GM23338 (cell line): ENCODE data around the gene CIB4. TPM values are rescaled to one million over a fixed set of nuclear protein-coding genes. Genes with fewer than 3 reads are reported as not detected.

Source experiments
- ATAC-seq: fragments of 200-7000 bp; cut with Tn5 transposase; 3 replicates; pipeline ENCODE4 v1.9.1; 2020
- DNase-seq: peaks from one replicate; pipeline ENCODE4 v3.0.0-alpha.2; 2015; ENCODE audit warnings: low spot score
- H2AFZ ChIP-seq: fragments of 200-600 bp; sonication (generic); 2 replicates; pipeline ENCODE4 v1.8.0; 2016; ENCODE audit warnings: antibody characterized with exemption, mild to moderate bottlenecking, moderate library complexity
- H3F3A ChIP-seq: fragments of 200-600 bp; sonication (generic); replicated peaks from 2 replicates; pipeline ENCODE4 v1.8.0; 2017; ENCODE audit warnings: antibody characterized with exemption, mixed run types, low read depth
- H3K27ac ChIP-seq: fragments of 200-600 bp; sonication (generic); 2 replicates; pipeline ENCODE4 v1.6.1; 2016; ENCODE audit warnings: low read depth
- H3K27me3 ChIP-seq: fragments of 200-600 bp; sonication (generic); 2 replicates; pipeline ENCODE4 v1.8.0; 2016; ENCODE audit warnings: mild to moderate bottlenecking, mixed run types, moderate library complexity; ENCODE audit not compliant: insufficient read depth
- H3K36me3 ChIP-seq: fragments of 200-600 bp; sonication (generic); 2 replicates; pipeline ENCODE4 v1.8.0; 2016; ENCODE audit warnings: mild to moderate bottlenecking; ENCODE audit not compliant: insufficient read depth
- H3K4me1 ChIP-seq: fragments of 200-600 bp; sonication (generic); 2 replicates; pipeline ENCODE4 v1.8.0; 2016; ENCODE audit warnings: mild to moderate bottlenecking, moderate library complexity; ENCODE audit not compliant: insufficient read depth
- H3K4me2 ChIP-seq: fragments of 200-600 bp; sonication (generic); 2 replicates; pipeline ENCODE4 v1.7.1; 2017; ENCODE audit warnings: mixed run types
- H3K4me3 ChIP-seq: fragments of 200-600 bp; sonication (generic); 2 replicates; pipeline ENCODE4 v1.6.1; 2016; ENCODE audit warnings: mixed run types
- H3K79me2 ChIP-seq: fragments of 200-600 bp; sonication (generic); replicated peaks from 2 replicates; pipeline ENCODE4 v1.8.0; 2017; ENCODE audit warnings: mild to moderate bottlenecking; ENCODE audit not compliant: insufficient read depth
- H3K9me2 ChIP-seq: fragments of 200-600 bp; sonication (generic); 2 replicates; pipeline ENCODE4 v1.8.0; 2017; ENCODE audit not compliant: insufficient read depth
- H4K20me1 ChIP-seq: fragments of 200-600 bp; sonication (generic); replicated peaks from 2 replicates; pipeline ENCODE4 v1.8.0; 2017; ENCODE audit warnings: mild to moderate bottlenecking; ENCODE audit not compliant: insufficient read depth
- H3K27ac Mint-ChIP-seq: 2 replicates; pipeline ENCODE4 v1.8.0; 2020; ENCODE audit warnings: inconsistent platforms, mild to moderate bottlenecking, moderate library complexity, mixed read lengths
- H3K27me3 Mint-ChIP-seq: 3 replicates; pipeline ENCODE4 v1.8.0; 2022; ENCODE audit warnings: low read depth, mild to moderate bottlenecking, moderate library complexity, mixed read lengths, inconsistent platforms; ENCODE audit not compliant: insufficient read depth, poor library complexity
- H3K36me3 Mint-ChIP-seq: 3 replicates; pipeline ENCODE4 v1.8.0; 2021; ENCODE audit warnings: low read depth, mild to moderate bottlenecking, inconsistent platforms, moderate library complexity, mixed read lengths
- H3K4me1 Mint-ChIP-seq: 3 replicates; pipeline ENCODE4 v1.8.0; 2020; ENCODE audit warnings: mild to moderate bottlenecking, inconsistent platforms, mixed read lengths
- H3K4me3 Mint-ChIP-seq: 3 replicates; pipeline ENCODE4 v1.8.0; 2021; ENCODE audit warnings: moderate library complexity, mild to moderate bottlenecking, inconsistent platforms, mixed read lengths
- H3K9me3 Mint-ChIP-seq: 3 replicates; pipeline ENCODE4 v1.8.0; 2020; ENCODE audit warnings: moderate library complexity, mild to moderate bottlenecking, inconsistent platforms, mixed read lengths
- CREB1 ChIP-seq: fragments of 250-450 bp; sonication (Bioruptor Pico); IDR thresholded peaks from 2 replicates; pipeline ENCODE4 v1.5.0; 2020; ENCODE audit warnings: low read depth, mild to moderate bottlenecking, moderate library complexity
- CTCF ChIP-seq, 2 experiments: fragments of 200-600 bp in 1 of 2; sonication (generic) in 1 of 2; conservative IDR thresholded peaks; 2 replicates each; pipeline versions ENCODE4 v1.5.1 to v1.6.1; 2016 to 2017; ENCODE audit warnings: antibody characterized with exemption in 2 of 2, low read depth in 2 of 2, mild to moderate bottlenecking in 2 of 2, moderate library complexity in 1 of 2
- EZH2 ChIP-seq: fragments of 200-600 bp; sonication (generic); IDR thresholded peaks from one replicate; pipeline ENCODE4 v1.8.0; 2017; ENCODE audit warnings: antibody characterized with exemption, mild to moderate bottlenecking, low read depth; ENCODE audit not compliant: unreplicated experiment
- EZH2phosphoT487 ChIP-seq: fragments of 200-600 bp; sonication (generic); IDR thresholded peaks from one replicate; pipeline ENCODE4 v1.8.1; 2018; ENCODE audit warnings: antibody characterized with exemption; ENCODE audit not compliant: unreplicated experiment
- JUNB ChIP-seq: IDR thresholded peaks from one replicate; pipeline ENCODE4 v1.6.1; 2016; ENCODE audit warnings: antibody characterized with exemption; ENCODE audit not compliant: unreplicated experiment
- NANOG ChIP-seq: IDR thresholded peaks from 2 replicates; pipeline ENCODE4 v1.6.1; 2016; ENCODE audit warnings: antibody characterized with exemption, borderline replicate concordance
- POLR2AphosphoS5 ChIP-seq: IDR thresholded peaks from 2 replicates; pipeline ENCODE4 v1.6.1; 2016; ENCODE audit warnings: antibody characterized with exemption, low read depth
- STAT1 ChIP-seq: IDR thresholded peaks from one replicate; pipeline ENCODE4 v1.6.1; 2016; ENCODE audit warnings: antibody characterized with exemption; ENCODE audit not compliant: unreplicated experiment
- ZNF114 ChIP-seq: fragments of 250-450 bp; sonication (Bioruptor Pico); IDR thresholded peaks from 2 replicates; pipeline ENCODE4 v1.5.0; 2020; ENCODE audit warnings: mild to moderate bottlenecking, moderate library complexity
- ZNF331 ChIP-seq: fragments of 250-450 bp; sonication (Bioruptor Pico); IDR thresholded peaks from 2 replicates; pipeline ENCODE4 v1.5.0; 2020; ENCODE audit warnings: low read depth, mild to moderate bottlenecking, moderate library complexity
- ZNF462 ChIP-seq: fragments of 250-450 bp; sonication (Bioruptor Pico); IDR thresholded peaks from 2 replicates; pipeline ENCODE4 v1.5.0; 2020; ENCODE audit warnings: mild to moderate bottlenecking, moderate library complexity
- polyA plus RNA-seq: library from polyadenylated mRNA; unstranded; fragments of >200 nt; fragmentation: Nextera tagmentation; extraction: Ambion mirVana; gene quantifications from 2 replicates; pipeline ENCODE4 v1.2.1, GENCODE V29; 2016
- total RNA-seq: library from RNA; depleted of rRNA; stranded (reverse); fragments of >200 nt; shearing (Covaris generic); gene quantifications from 2 replicates; pipeline ENCODE4 v1.2.3, GENCODE V29; 2014
- TF ChIP-seq, protein P1 (sequence below): IDR thresholded peaks from one replicate; pipeline ENCODE4 v1.6.1; 2018; ENCODE audit warnings: antibody characterized with exemption; ENCODE audit not compliant: unreplicated experiment
- TF ChIP-seq, protein P2 (sequence below): IDR thresholded peaks from 2 replicates; pipeline ENCODE4 v1.6.1; 2016; ENCODE audit warnings: antibody characterized with exemption

CIB4 gene
- total and polyA plus RNA-seq, 2 experiments from 2014 or later, result not detected

- no peak for DNase-seq
- H3K27ac ChIP-seq, result no peak overlapping the region
- no peak overlapping the region for H3K4me3 ChIP-seq
- Mint-ChIP-seq H3K9me3 (no peaks in the 10 kb centered on the region), H3K27me3 (peaks cover 11% of the 10 kb centered on the region), H3K4me3 (no peak overlapping the region), H3K4me1 (peaks cover 27% of the 10 kb centered on the region), H3K36me3 (no peaks in the 10 kb centered on the region), H3K27ac (no peak overlapping the region)
- TF ChIP-seq, protein P1, sequence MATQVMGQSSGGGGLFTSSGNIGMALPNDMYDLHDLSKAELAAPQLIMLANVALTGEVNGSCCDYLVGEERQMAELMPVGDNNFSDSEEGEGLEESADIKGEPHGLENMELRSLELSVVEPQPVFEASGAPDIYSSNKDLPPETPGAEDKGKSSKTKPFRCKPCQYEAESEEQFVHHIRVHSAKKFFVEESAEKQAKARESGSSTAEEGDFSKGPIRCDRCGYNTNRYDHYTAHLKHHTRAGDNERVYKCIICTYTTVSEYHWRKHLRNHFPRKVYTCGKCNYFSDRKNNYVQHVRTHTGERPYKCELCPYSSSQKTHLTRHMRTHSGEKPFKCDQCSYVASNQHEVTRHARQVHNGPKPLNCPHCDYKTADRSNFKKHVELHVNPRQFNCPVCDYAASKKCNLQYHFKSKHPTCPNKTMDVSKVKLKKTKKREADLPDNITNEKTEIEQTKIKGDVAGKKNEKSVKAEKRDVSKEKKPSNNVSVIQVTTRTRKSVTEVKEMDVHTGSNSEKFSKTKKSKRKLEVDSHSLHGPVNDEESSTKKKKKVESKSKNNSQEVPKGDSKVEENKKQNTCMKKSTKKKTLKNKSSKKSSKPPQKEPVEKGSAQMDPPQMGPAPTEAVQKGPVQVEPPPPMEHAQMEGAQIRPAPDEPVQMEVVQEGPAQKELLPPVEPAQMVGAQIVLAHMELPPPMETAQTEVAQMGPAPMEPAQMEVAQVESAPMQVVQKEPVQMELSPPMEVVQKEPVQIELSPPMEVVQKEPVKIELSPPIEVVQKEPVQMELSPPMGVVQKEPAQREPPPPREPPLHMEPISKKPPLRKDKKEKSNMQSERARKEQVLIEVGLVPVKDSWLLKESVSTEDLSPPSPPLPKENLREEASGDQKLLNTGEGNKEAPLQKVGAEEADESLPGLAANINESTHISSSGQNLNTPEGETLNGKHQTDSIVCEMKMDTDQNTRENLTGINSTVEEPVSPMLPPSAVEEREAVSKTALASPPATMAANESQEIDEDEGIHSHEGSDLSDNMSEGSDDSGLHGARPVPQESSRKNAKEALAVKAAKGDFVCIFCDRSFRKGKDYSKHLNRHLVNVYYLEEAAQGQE, result no peak
- TF ChIP-seq CREB1 (CRISPR knock-in tag), result no peak
- no peak for TF ChIP-seq POLR2AphosphoS5
- TF ChIP-seq CTCF (conservative IDR thresholded peaks at IDR 0.05; ENCODE audit: low read depth in 2 of 2), result no peak
- no peak for TF ChIP-seq STAT1
- TF ChIP-seq ZNF114 (CRISPR knock-in tag), result no peak
- no peak for TF ChIP-seq ZNF462 (CRISPR knock-in tag)
- TF ChIP-seq EZH2, result no peak
- no peak for TF ChIP-seq EZH2phosphoT487
- TF ChIP-seq NANOG, result no peak
- no peak for TF ChIP-seq JUNB
- TF ChIP-seq, protein P2, sequence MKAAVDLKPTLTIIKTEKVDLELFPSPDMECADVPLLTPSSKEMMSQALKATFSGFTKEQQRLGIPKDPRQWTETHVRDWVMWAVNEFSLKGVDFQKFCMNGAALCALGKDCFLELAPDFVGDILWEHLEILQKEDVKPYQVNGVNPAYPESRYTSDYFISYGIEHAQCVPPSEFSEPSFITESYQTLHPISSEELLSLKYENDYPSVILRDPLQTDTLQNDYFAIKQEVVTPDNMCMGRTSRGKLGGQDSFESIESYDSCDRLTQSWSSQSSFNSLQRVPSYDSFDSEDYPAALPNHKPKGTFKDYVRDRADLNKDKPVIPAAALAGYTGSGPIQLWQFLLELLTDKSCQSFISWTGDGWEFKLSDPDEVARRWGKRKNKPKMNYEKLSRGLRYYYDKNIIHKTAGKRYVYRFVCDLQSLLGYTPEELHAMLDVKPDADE, result no peak
- no peak for TF ChIP-seq ZNF331 (CRISPR knock-in tag)
- no peaks in the 10 kb centered on the region for H3K36me3 ChIP-seq
- H3F3A ChIP-seq, result no peaks in the 10 kb centered on the region
- ATAC-seq, result no peak
- H4K20me1 ChIP-seq, result no peaks in the 10 kb centered on the region
- H3K4me2 ChIP-seq, result no peak overlapping the region
- H3K27me3 ChIP-seq, result no peaks in the 10 kb centered on the region
- no peaks in the 10 kb centered on the region for H3K4me1 ChIP-seq
- H2AFZ ChIP-seq, result no peak overlapping the region
- H3K79me2 ChIP-seq, result no peaks in the 10 kb centered on the region
- H3K9me2 ChIP-seq, result no peaks in the 10 kb centered on the region
Observed at GRCh38 chr2:26607698-26608097, 33.5 kb downstream of the CIB4 start.
